Activated T-helper 1 cell treated with anti-CD3 and anti-CD28 coated beads, Interleukin-2, amount 50 U/mL, for 16 hours (primary cell): ENCODE data around the gene RPL37.
A peak's percentile ranks its signal among the peaks of the same experiment; 100 is the strongest.
"Not testable (repeated sequence)": the region's sequence is repeated elsewhere in the genome, so short reads cannot be mapped to it uniquely, and the experiment has no call there.

ENCODE experiments used
- DNase-seq, 2 donors: peaks; one replicate each; pipeline ENCODE4 v3.0.0-alpha.2; 2020; ENCODE audit warnings: low read depth in 1 of 2, low spot score in 1 of 2

RPL37 gene

DNA sequence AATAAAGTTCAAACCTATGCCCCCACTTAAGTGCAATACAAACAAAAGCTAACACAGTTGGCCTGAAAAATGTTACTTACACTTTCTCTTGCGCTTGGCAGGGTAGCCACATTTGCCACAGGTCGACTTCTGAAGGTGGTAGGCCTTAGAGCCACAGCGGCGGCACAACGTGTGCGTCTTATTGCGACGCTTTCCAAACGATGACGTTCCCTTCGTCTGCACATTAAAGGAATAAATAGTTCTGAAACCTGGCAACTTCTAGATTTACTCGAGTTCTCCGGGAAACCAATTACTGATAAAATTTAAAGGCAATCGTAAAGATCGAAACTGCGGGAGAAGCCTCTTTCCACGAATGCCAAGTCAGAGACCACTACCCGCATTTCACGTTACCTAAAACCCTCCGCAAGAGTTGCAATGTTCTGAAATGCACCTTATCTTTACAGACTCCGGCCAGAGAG is 602 bp downstream of the RPL37 start:
- peak in 1 of 2 donors; percentile 24 for DNase-seq

DNA sequence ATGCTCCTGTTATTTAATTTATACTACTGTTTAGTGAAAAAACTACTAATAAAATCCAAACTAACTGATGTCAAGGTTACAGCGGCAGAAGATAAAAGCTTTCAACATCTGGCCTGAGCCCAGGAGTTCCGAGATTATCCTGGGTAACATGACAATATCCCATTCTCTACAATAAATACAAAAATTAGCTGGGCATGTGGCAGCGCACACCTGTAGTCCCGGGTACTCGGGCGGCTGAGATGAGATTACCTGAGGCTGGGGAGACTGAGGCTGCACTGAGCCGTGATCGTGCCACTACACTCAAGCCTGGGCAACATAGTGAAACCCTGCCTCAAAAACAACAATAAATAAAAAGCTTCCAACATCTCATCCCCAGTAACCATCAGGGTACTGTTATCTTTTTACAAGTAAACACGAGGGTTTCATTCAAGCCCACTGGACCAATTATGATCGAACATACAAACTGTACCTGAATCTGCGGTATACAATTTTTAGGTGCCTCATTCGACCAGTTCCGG is 1.3 kb downstream of the RPL37 start:
- DNase-seq: no peak

DNA sequence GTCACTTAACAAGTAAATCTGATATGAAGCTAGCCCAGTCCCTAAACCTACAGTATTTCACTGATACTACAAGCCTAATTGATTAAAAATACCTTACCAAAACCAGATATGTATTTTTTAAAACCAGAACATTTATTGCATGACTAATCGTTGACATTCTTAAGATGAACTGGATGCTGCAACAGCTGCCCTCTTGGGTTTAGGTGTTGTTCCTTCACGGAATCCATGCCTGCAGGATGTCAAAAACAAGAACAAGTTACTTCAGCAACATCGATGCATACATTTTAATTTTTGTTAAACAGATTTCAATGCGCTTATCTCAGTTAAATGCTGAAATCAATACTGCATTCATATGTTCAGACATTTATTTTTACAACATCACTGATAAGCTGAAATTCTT is 2.7 kb downstream of the RPL37 start:
- DNase-seq: no peak

DNA sequence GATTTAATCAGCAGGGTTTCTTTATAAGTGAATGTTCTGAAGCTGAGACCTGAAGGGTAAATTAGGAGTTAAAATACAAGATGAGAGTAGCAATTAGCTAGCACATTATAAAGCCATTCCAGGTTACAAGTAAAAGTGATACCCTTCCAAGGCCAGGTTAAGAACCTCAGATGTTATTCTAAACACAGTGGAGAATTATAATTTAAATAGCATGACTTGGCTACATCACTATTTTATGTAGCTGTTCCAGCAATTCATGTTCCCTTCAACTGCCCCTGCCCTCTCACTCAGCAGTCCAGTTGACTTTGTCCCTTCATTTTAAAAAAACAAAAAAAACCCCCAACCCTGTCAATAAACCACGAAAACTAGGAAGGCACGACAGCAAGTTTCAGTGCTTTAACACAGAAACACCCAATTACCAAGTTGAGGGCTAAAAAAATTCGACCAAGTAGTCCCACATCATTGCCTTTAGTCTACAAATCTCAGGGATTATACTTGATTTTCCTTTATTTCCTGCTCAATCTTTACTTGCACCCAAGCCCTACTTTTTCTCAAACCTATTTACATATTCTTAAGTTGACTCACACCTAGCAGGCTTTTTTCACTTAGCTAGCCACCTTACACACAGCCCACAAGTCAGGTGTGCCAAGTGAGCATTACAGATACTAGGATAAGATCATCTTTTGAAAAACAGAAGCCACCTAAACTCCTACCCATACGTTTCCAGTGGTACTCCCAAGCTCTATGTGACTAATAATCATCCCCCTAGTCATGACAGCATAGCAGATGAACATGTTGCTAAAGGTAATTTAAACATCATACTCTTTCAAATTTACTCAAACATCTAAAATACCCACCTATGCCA is 3.4 kb downstream of the RPL37 start:
- no peak for DNase-seq

DNA sequence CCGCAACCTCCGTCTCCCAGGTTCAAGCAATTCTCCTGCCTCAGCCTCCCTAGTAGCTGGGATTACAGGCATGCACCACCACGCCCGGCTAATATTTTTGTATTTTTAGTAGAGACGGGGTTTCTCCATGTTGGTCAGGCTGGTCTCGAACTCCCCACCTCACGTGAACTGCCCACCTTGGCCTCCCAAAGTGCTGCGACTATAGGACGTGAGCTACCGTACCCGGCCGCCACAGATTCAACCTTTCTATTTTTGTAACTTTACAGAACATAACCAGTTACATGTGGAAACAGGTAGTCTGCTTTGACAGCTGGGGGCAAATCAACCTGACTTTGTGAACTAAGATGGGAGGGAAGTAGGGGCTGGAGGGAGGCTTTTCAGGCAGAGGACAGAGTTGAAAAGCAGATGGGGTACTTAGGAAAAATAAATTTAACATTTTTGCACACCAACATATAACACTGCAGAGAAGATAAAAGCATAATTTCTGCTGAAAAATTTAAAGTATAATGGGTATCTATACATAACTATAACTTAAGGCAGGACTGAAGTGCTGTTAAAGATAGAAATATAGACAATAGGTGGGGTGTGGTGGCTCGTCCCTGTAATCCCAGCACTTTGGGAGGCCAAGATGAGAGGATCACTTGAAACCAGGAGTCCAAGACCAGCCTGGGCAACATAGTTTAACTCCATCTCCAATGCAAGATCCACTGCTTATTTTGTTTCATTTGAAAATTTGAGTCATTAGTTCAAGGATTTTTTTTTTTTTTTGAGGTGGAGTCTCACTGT is 5.1 kb downstream of the RPL37 start:
- DNase-seq: no peak

DNA sequence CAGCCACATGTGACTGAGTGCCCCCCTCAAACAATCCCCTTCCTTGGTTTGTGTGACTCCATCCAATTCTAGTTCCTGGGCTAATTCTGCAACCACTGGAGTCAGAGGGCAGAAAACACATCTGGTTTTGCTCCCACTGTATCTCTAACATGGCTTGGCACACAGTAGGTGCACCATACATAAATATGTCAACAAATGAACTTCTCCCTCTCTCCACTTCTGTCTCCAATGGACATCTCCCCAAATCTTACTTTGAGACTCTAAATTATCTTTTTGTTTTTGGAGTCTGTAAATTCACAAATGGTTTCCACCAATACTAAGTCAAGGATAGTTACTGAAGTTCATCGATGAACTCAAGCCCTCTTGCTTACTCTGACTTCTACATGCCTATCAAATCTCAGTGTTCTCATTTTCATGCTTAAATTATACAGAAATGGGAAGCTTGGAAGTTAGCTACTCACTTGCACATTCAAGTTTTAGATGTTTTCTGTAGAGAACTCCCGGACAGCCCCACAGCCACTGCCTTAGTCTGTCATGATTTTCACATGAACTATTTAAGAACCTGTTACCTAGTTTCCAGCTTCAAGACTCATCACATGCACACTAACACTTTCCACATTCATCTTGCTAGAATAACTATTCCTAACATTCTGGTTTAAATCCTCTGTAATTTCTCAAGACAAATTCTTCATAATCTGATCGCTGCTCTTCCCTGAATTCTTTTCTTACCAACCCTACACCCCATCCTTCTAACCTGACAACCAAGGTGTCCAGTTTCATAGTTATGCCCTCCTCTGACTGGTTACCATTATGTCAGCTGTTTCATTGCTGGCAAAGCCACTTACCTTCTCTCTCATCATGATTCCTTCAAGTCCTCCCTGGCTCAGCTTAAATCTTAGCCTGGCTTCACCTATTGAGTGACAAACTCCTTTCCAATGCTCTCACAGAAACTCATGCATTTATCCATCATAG is 6.0 kb downstream of the RPL37 start:
- no peak for DNase-seq

DNA sequence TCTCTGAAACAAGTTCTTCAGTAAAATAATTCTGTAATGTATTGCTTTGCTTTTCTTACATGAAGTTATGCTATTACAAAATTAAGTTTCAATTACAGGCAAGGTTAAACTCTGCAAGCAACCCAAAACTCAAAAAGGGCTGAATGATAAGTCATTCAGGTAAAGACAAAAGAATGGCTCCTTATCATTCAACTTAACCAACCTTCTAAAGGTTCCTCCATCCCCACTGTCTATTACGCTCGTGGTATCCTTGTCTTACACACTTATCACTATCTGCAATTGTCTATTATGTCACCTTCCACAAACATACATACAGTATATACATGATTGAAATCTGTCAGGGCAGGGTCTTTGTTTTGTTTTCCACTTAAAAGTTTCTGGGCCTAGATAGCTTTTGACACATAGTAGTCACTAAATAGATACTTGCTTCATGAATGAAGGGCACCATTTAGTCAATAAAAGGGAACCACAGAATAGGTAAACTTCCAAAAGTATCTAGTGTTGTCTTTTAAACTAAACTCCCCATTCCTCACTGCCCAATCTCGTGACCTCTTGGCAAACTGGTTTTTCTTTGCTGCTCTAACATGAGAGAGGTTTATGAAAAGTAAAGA is 6.9 kb downstream of the RPL37 start:
- no peak for DNase-seq

DNA sequence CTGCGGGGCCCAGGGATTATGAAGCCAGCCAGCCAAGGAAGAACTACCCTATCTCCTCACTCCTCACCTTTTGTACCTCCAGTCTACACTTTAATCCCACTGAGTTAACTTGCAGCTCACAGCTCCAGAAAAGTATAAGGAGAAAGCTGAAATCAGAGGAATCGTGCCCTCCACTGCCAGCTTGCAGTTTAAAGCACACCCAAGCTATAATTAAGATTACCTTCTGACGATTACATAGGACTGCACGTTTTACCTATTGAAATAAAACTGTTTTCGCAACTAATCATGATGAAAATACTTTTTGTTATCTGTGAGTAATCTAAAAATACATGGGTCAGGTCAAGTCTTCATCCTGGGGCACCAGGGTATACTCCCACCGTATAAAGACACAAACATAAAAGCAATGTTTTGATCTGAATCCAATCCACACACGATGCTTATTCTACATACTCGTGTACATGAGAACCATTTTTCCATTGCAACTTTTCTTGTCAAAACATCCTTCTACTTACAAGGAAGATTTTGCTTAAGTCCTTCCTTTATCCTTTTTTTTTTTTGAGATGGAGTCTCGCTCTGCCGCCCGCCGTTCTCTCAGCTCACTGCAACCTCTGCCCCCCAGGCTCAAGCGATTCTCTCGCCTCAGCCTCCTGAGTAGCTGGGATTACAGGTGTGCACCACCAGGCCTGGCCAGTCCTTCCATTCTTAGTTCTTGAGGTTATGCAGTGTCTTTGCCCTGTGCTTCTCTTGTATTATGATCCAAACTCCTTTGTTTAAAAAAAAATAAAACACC is 7.6 kb downstream of the RPL37 start:
- DNase-seq: no peak

DNA sequence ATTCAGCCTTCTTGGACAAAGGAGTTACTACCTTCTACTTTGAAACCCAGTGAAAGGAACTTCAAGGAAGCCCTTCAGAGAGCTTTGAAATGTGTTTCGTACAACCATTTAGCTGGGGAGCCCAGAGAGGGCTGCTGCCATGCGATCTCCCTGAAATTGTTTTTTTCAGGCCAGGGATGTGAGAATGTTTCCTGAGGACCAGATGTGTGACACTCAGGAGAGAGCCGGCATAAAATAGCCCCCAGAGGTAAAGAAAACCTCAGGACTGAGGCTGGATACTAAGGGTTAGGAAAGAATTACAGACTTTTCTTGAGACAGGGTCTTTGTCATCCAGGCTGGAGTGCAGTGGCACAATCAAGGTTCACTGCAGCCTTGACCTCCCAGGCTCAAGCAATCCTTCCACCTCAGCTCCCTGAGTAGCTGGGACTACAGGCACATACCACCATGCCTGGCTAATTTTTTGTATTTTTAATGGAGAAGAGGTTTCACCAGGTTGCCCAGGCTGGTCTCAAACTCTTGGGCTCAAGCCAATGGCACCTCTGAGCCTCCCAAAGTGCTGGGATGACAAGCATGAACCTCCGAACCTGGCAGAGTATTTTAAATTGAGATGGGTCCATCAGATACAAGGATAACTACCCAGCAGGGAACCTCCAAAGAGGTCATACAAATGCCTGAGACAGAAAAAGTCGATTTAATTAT is 8.4 kb downstream of the RPL37 start:
- no peak for DNase-seq

DNA sequence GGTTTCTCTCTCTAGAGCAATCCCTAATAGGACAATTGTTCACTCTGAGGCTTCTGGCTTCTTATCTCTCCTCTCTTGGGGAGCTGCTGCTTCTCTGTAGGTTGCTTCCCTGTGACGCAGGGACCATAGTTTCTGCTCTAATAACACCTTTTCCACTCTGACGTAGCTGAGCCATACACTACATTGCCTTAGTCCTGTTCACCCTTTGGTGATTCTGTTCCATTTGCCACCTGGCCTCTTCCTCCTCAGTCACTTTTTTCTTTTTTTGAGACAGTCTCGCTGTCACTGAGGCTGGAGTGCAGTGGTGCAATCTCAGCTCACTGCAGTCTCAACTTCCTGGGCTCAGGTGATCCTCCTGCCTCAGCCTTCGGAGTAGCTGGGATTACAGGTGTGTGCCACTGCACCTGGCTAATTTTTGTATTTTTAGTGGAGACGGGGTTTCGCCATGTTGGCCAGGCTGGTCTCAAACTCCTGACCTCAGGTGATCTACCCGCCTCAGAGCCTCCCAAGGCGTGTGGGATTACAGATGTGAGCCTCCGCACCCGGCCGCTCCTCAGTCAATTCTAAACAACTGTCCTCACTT is 9.5 kb downstream of the RPL37 start:
- DNase-seq: not testable (repeated sequence)

DNA sequence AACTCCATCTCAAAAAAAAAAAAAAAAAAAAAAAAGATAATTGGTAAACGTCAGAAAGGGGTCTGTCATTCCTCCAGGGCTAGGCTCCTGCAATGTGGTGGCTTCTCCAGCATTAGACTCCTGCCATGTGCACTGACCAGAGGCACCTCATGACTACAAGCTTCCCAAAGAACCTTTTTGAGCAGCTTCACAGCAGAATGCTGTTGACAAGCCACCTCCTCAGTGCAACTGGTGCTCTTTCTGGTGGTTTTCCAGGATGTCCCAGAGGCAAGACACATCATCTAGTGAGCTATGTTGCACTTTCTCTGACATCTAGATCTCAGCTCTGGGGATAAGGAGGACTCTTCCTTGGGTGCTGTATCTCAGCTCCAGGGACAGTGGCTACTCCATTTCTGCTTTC is 11.6 kb downstream of the RPL37 start:
- no peak for DNase-seq

DNA sequence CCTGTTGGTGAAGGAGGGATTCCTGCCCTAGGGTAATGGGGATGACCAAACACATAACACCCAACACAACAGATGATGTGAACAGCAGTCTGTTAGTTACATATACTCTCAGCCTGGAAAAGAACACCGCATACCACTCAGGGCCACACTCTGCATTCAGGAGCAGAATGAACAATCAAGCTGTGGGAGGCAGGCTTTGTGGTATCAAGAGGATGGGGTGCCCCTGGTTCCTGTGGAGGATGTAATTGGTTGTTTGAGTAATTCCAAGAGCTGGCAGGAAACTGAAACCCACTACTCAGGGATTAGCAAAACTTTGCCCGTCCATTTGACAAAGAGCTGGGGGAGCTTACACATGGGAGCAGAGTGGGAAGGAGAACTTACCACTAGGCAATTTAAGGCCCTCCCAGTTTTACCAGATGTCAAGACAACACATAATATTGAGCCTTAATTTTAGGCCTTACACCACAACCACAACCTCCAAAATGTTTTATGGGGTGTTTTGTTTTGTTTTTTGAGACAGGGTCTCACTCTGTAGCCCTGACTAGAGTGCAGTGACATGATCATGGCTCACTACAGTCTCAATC is 21.2 kb downstream of the RPL37 start:
- DNase-seq: no peak

DNA sequence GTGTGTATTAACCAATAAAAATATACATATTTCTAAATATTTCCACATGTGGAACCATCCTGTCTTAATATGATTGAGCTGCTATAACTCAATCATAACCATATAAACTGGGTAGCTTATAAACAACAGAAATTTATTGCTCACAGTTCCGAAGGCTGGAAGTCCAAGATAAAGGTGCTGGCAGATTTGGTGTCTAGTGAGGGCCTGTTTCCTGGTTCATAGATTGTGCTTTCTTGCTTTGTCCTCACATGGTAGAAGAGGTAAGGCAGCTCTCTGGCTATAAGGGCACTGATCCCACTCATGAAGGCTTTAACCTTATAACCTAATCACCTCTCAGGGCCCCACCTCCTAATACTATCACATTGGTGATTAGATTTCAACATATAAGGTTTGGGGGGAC is 22.9 kb downstream of the RPL37 start:
- DNase-seq: no peak

DNA sequence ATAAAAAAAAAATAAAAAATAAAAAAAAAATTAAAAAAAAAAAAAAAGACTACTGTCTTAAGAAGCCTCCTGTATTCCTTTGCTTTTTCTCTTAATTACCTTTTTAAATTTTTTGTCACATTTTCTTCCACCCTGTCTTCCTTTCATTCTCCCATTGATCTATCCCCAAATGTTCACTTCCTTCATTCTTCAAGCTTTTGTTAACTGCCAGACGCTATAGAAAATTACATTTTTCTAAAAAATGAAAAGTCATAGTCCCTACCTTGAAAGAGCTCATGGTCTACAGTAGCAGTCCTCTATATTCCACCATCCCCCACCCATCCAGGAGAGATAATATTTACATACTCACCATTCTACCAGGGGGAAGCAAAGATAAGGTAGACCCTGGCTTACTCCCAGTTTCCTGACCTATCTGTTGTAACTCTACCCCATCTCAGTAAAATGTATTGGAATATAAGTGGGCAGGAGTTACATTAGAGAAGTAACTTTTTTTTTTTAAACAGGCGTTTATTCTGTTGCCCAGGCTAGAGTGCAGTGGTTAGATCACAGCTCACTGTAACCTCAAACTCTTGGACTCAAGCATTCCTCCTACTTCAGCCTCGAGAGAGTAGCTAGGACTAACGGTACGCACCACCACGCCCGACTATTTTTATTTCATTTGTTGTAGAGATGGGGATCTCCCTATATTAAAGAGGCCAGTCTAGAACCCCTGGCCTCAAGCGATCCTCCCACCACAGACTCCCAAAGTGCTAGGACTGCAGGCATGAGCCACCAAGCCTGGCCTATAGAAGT is 33.1 kb downstream of the RPL37 start:
- DNase-seq: no peak

DNA sequence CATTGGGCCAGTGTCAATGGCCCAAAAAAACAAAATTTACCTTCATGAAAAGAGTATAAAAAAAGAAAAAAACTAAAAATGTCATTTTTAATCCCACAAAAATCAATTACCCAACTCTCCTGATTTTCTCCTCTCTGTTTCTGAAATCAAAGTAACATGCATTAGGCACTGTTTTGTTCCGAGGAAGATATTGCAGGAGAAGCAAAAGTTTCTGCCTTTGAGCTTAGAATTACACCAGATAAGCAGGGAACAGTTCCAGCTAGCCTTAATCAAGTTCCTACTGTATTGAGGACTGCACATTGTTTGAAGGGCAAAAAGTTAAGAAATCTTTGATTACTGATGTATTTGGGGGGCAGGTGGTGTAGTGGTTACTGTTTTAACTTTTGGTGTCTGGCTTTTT is 35.8 kb downstream of the RPL37 start:
- no peak for DNase-seq

DNA sequence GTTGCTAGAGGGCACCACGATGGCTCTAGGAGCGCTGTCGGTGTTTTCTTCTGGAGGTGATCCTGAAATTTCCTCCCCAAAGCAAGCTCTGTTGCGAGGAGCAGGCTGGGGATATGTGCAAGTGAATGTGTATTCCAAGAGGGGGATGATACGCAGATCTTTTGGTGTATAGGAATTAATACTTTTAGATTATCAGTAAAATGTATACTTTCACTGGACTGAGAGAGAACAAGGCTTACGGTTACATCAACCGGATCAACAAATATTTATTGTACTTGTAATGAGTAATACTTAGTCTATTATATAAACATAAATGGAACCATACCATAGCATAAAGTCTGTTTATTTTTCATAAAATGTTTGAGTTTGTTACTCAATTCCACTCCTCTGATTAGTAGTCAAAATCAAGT is 36.2 kb downstream of the RPL37 start:
- DNase-seq: no peak

DNA sequence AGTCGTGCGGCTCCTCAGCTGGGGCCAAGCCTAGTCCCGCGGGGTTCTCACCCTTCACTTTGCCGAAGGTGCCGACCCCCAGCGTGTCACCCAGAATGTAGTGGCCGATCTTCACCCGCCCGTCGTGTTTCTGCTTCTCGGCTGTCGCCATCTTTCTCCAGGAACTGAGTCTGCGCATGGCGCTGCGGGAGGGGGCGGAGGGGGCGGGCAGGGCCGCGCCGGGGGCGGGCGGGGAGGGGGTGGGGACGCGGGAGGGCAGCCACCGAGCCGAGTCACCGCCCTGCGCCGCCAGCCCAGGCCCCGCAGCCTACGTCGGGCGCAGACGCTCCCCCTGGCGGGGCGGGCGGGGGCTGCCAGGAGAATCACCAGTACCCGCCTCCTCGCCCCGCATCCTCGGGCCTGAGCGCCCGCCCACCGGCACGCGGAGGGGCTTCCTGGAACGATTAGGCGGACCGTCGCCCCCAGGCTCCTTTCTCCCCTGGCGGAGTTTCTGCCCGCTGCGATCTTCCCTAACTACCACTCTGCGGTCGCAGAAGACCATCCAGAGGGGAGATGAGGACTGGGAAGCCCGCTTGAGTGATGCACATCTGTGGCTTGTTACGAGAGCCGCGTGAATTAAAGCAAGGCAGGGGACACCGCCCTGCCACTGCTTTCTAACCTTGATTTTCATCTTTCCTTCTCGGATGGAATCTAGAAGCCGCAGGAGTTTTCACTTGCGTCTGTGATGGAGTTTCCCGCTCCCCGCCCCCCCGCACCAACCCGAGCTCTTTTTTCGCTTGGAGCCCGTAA is 36.8 kb downstream of the RPL37 start, which contains the start of gene PRKAA1:
TSS of gene PRKAA1 (minus strand) at position 363 of the 789 bp plus-strand sequence. CDS start at position 178, 185 bp downstream.
- DNase-seq: peak; percentile 68 to 87
